ENCODE results near the gene ZNF681. TPM values are rescaled to one million over a fixed set of nuclear protein-coding genes. Genes with fewer than 3 reads are reported as not detected.
"Not testable (repeated sequence)": the region's sequence is repeated elsewhere in the genome, so short reads cannot be mapped to it uniquely, and the experiment has no call there.

ZNF681 gene
- total RNA-seq: 1.8 TPM

GRCh38 chr19:23758187-23759074 lies at the start of gene ZNF681:
Gene ZNF681, minus strand, starts transcription at chr19:23758891. Its CDS starts 142 bp downstream, at chr19:23758749.
- peak; percentile 88 for DNase-seq (ENCODE audit: low spot score)
- peak; percentile 98 for ATAC-seq
- intact Hi-C loops (cut with DNase I): no loop called here

DNA sequence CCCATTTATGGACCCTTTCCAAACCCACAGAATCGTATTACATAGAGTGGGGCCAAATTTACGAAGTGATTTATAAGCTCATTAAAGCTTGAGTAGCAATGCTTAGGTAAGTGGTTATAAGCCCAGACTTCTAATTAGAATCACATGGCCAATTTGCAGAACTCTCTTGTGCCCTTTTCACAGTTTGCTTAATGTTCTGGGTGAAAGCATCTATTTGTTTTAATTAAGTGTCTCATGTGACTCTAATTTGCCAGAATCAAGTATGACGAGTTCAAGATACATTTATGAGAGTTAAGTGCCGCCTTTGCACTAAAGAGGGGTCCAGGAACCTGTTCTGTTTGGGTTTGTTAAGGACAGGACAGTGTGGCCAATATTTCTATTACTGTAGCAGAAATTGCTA lies 46.0 kb upstream of the ZNF681 start:
- intact Hi-C loops (cut with DNase I): no loop called here
- ATAC-seq (no peak), DNase-seq (ENCODE audit: low spot score) (no peak)

GRCh38 chr19:23802290-23802689 lies 43.6 kb upstream of the ZNF681 start:
- ATAC-seq (no peak), DNase-seq (ENCODE audit: low spot score) (no peak)
- intact Hi-C loops (cut with DNase I): no loop called here

GRCh38 chr19:23801803-23802202 lies 43.1 kb upstream of the ZNF681 start:
- intact Hi-C loops (cut with DNase I): no loop called here
- DNase-seq (ENCODE audit: low spot score): no peak
- no peak for ATAC-seq

DNA sequence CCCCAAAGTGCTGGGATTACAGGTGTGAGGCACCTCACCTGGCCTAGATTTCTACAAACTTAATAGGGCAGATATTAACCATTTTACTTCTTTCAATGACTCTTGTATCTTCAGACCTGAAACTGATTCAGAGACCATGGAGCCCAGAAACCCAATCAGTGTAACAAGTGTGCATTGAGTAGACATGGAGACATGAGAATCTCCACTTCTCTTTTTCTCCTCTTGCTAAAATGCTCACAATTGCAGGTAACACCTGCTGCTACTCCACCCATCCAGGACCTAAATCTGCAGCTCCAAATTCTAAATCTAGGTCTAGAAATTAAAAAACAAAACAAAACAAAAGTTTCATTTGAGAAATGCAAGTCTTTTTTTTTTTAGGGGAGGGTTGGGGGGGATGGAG lies 42.2 kb upstream of the ZNF681 start:
- intact Hi-C loops (cut with DNase I): no loop called here
- DNase-seq (ENCODE audit: low spot score) (no peak), ATAC-seq (no peak)

DNA sequence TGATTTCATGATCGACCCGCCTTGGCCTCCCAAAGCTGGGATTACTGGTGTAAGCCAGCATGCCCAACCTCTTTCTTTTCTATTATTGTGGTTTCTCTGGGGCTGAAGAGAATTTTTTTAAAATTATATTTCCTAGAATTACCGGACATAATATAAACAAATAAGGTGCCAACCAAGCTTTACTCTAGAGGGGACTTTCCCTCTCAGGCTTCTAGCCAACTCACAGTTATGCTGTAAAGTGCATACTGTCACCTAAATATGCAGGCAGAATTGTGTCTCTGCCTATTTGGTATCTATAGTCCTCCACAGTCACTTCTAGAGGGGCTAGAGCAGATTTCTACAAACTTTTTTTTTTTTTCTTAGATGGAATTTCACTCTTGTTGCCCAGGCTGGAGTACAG lies 41.6 kb upstream of the ZNF681 start:
- DNase-seq (ENCODE audit: low spot score) (no peak), ATAC-seq (no peak)
- intact Hi-C loops (cut with DNase I): no loop called here

DNA sequence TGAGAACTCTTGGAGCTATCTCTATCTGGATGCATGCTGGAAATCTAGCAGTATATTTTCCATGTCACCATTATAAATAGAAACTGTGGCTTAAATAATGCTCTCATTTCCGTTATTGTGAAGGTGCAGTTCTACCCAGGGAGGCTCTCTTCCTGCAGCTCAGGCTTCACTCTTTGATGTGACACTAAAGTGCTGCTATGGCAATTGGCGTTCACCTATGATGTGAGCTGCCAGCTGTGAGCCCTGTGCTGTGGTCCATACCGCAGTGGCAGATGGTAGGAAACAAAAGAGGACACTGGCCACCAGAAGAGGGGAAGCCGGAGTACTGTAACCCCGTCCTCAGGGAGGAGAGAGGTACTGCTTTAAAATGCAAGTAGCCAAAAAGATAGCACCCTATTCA lies 40.6 kb upstream of the ZNF681 start:
- no peak for DNase-seq (ENCODE audit: low spot score)
- intact Hi-C loops (cut with DNase I): no loop called here
- ATAC-seq: no peak

DNA sequence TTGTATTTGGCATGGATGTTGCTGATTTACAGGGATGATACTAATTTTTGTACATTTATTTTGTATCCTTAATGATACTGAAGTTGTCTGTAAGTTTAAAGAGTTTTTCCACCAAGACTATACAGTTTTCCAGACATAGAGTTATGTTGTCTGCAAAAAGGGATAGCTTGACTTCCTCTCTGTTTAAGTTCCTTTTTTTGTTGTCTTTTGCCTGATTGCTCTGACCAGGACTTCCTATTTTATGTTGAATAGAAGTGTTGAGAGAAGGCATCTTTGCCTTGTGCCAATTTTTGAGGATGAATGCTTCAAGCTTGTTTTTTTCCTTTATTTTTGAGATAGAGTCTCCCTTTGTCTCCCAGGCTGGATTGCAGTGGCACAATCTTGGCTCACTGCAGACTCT lies 36.8 kb upstream of the ZNF681 start:
- no peak for ATAC-seq
- no peak for DNase-seq (ENCODE audit: low spot score)
- intact Hi-C loops (cut with DNase I): no loop called here

GRCh38 chr19:23792784-23793183 lies 34.1 kb upstream of the ZNF681 start:
- no peak for ATAC-seq
- DNase-seq (ENCODE audit: low spot score): no peak
- intact Hi-C loops (cut with DNase I): no loop called here

DNA sequence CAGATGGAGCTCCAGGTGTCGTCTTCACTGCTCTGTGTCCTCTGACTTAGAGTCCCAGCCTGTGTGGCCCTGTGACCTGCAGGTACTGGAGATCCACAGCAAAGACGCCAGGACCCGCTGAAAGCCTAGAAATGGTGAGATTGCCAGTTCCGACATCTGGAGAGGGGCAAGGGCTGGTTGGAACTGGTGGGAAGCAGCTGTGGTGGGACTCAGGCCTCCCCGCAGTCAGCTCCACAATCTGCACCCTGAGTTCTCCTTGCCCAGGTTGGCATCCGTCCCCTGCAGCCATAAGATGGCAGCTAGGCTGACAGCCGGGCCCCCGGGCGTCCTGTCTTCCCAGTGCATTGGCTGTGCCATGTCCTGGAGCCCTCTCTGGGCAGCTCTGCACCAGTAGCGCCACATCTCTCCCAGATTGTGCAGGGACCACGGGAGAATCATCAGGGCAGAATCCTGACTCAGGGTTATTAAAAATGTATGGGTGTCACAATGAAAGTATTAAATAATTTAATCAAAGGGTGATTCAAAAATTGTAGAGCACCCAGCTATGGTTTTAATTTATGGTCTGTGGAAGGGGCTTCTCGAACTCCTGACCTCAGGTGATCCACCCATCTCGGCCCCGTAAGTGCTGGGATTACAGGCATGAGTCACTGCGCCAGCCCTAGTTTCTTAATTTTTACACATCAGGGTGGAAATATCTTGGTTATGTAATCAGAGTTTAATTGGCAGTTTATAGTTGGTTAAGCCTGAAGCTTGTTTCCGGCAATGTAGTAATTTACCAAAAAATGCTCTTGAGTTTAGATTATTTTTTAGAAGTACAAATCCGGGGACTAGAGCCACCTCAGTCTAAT lies 32.2 kb upstream of the ZNF681 start:
- intact Hi-C loops (cut with DNase I): no loop called here
- DNase-seq (ENCODE audit: low spot score) (no peak), ATAC-seq (no peak)

- intact Hi-C loops (cut with DNase I): no loop called here
- ATAC-seq (no peak), DNase-seq (ENCODE audit: low spot score) (no peak)
These were observed 30.6 kb upstream of the ZNF681 start for GRCh38 chr19:23789246-23789645.

DNA sequence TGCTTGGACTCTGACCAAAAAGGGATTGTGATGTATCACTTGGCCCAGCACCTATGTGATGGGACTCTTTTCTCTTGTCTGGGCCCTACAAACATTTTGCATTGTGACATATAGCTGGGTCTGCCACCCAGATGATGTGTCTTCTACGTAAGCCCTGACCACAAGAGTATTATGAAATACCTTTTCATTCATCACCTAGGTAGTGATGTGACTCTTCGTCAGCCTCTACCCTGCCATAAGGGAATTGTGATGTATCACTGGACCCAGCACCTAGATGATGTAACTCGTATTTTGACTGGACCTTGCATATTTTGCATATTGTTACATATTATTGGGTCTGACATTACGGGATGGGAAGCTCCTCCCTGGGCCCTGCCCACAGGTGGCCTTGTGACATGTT lies 29.7 kb upstream of the ZNF681 start:
- intact Hi-C loops (cut with DNase I): no loop called here

GRCh38 chr19:23787106-23787505 lies 28.4 kb upstream of the ZNF681 start:
- DNase-seq (ENCODE audit: low spot score): no peak
- intact Hi-C loops (cut with DNase I): no loop called here
- no peak for ATAC-seq

More for the DNA sequence above, 29.7 kb upstream of the ZNF681 start:
- no peak for DNase-seq (ENCODE audit: low spot score)
- ATAC-seq: no peak

- ATAC-seq: no peak
- intact Hi-C loops (cut with DNase I): no loop called here
- no peak for DNase-seq (ENCODE audit: low spot score)
These were observed 27.3 kb upstream of the ZNF681 start for GRCh38 chr19:23785982-23786381.

GRCh38 chr19:23784274-23784673 lies 25.6 kb upstream of the ZNF681 start:
- intact Hi-C loops (cut with DNase I): no loop called here
- no peak for DNase-seq (ENCODE audit: low spot score)
- ATAC-seq: no peak

GRCh38 chr19:23783636-23784035 lies 24.9 kb upstream of the ZNF681 start:
- intact Hi-C loops (cut with DNase I): no loop called here
- no peak for ATAC-seq
- DNase-seq (ENCODE audit: low spot score): no peak

DNA sequence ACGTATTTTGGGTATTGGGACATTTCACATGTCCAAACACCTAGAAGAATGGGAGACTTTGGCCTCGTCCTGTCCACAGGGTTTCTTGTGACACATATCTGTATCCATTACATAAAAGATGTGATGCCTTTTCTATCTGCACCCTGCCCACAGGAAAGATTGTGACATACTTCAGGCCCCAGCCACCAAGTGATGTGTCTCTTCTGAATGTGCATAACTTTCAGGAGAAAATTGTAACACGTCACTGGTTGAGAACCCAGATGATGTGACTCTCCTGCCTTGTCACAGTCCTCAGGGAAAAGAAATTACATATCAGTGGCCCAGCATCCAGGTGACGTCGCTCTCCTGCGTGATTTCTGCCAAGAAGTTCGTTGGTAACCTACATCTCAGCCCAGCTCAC lies 21.0 kb upstream of the ZNF681 start:
- intact Hi-C loops (cut with DNase I): no loop called here
- no peak for DNase-seq (ENCODE audit: low spot score)
- no peak for ATAC-seq

DNA sequence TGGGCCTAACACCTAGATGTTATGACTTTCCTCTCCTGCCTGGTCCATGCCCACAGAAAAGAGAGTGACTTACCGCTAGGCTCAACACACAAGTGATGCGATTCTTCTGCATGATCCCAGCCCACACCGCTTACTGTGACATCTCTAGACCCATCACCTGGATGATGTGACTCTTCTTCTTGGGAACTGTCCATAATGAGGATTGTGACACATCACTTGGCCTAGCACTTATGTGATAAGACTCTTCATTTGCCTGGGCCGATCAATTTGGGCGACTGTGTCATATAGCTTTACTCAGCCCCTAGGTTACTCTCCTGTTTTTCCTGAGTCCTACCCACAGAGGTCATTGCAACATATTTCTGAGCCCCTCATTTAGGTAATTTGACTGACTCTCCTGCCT lies 19.9 kb upstream of the ZNF681 start:
- ATAC-seq (no peak), DNase-seq (ENCODE audit: low spot score) (no peak)
- intact Hi-C loops (cut with DNase I): no loop called here

DNA sequence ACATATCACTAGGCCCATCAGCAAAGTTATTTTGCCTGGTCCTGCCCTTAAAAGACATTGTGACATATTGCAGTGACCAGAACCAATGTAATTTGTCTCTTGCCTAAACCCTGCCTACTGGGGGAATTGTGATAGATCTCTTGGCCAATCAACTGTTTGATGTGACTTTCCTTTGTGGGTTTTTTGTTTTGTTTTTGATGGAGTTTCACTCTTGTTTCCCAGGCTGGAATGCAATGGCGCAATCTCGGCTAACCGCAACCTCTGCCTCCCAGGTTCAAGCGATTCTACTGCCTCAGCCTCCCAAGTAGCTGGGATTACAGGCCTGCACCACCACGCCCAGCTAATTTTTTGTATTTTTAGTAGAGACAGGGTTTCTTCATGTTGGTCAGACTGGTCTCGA lies 19.3 kb upstream of the ZNF681 start:
- intact Hi-C loops (cut with DNase I); ATAC-seq; DNase-seq (ENCODE audit: low spot score): not testable (repeated sequence)

DNA sequence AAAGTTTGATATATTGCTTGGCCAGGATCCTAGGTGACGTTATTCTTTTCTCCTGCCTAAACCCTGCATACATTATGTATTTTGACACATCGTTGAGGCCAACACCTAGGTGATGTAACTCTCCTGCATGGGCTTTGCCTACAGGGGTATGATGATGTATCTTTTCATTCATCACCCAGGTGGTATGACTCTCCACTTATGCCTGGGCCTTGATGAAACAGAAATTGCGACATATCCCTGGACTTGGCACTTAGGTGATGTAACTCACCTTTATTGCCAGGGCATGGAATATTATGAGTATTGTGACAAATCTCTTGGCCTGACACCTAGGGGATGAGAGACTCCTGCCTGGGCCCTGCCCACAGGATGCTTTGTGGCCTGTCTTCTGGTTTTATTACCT lies 18.5 kb upstream of the ZNF681 start:
- no peak for DNase-seq (ENCODE audit: low spot score)
- ATAC-seq: no peak
- intact Hi-C loops (cut with DNase I): no loop called here
